ENCODE measurements around the gene CYTH1. TPM values are rescaled to one million over a fixed set of nuclear protein-coding genes. Genes with fewer than 3 reads are reported as not detected.

The CYTH1 gene
- total RNA-seq, 1 donor: 21.4 TPM

DNA sequence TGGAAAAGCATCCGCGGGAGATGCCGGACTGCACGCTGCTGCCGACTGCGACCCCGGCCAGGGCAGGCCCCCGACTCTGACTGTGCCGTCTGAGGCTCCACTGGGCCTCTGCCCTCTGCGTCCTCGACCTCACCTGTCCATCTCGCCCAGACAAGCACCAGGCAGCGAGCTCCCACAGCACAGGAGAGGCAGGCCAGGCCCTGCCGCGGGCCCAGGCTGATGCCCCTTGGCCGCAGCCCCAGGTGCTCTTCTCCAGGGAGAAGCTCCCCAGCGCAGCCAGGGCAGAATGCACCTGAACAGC is 106.8 kb downstream of the CYTH1 start:
- Histone ChIP-seq H3K79me2 (ENCODE audit: insufficient read depth, low read length) (no peaks in the 10 kb centered on the region), H3K4me2 (ENCODE audit: insufficient read depth, low read length) (no peak overlapping the region), H3K27ac (ENCODE audit: low read depth, low read length) (no peak overlapping the region), H3K4me3 (ENCODE audit: insufficient read depth, low read length) (no peak overlapping the region), H4K20me1 (ENCODE audit: insufficient read depth, low read length) (no peaks in the 10 kb centered on the region), H2AFZ (ENCODE audit: low read length) (no peak overlapping the region), H3K36me3 (ENCODE audit: insufficient read depth, low read length) (peaks cover 35% of the 10 kb centered on the region), H3K9me3 (ENCODE audit: low read depth, low read length) (no peaks in the 10 kb centered on the region), H3K4me1 (ENCODE audit: insufficient read depth, low read length) (no peaks in the 10 kb centered on the region), H3K27me3 (ENCODE audit: insufficient read depth, low read length) (no peaks in the 10 kb centered on the region)
- no peak for TF ChIP-seq CTCF (IDR thresholded peaks at IDR 0.05; ENCODE audit: extremely low read depth, low read depth, low read length)
- no peak for DNase-seq (ENCODE audit: insufficient read length, low spot score, missing footprints)

DNA sequence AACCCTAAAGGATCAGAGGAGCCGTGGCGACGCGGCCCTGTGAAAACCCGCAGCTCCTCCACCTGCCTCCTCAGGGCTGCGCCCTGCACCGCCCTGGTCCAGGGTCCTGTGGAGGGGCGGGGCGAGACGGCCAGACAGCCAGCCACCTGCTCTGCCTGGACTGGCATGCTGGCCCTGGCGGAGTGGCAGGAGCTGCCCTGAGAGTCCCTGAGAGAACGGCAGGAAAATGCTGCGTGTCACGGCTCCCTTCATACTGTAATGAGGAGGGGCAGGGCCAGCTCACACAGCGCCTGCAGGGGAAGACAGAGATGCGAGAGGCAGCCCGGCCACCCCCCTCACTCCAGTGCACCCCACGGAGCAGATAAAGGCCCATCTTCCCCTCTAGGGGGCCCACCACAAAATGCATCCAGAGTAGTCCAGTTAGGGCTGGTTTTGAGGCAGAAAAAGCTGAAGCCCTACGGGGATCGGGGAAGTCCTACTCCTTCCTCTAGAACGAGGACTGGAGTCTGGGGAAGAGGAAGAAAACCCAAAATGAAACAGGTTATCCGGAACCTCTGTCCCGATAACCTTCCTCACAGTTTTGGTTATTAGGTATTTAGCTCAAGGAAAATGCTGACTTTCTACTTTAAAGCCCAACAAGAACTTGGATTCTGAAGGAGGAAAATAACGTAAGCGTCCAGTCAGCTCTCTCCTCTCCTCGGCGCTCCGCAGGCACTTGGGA is 107.3 kb downstream of the CYTH1 start:
- H3K27me3 ChIP-seq (ENCODE audit: insufficient read depth, low read length): no peaks in the 10 kb centered on the region
- H3K4me2 ChIP-seq (ENCODE audit: insufficient read depth, low read length): no peak overlapping the region
- no peak for TF ChIP-seq CTCF (IDR thresholded peaks at IDR 0.05; ENCODE audit: extremely low read depth, low read depth, low read length)
- H3K79me2 ChIP-seq (ENCODE audit: insufficient read depth, low read length): no peaks in the 10 kb centered on the region
- H3K4me1 ChIP-seq (ENCODE audit: insufficient read depth, low read length): no peaks in the 10 kb centered on the region
- H2AFZ ChIP-seq (ENCODE audit: low read length): no peak overlapping the region
- H3K27ac ChIP-seq (ENCODE audit: low read depth, low read length): no peak overlapping the region
- no peaks in the 10 kb centered on the region for H3K9me3 ChIP-seq (ENCODE audit: low read depth, low read length)
- no peak for DNase-seq (ENCODE audit: insufficient read length, low spot score, missing footprints)
- peaks cover 30% of the 10 kb centered on the region for H3K36me3 ChIP-seq (ENCODE audit: insufficient read depth, low read length)
- no peak overlapping the region for H3K4me3 ChIP-seq (ENCODE audit: insufficient read depth, low read length)
- H4K20me1 ChIP-seq (ENCODE audit: insufficient read depth, low read length): no peaks in the 10 kb centered on the region

- no peak overlapping the region for H3K4me3 ChIP-seq (ENCODE audit: insufficient read depth, low read length)
- peaks cover 24% of the 10 kb centered on the region for H3K36me3 ChIP-seq (ENCODE audit: insufficient read depth, low read length)
- no peaks in the 10 kb centered on the region for H3K9me3 ChIP-seq (ENCODE audit: low read depth, low read length)
- H3K4me2 ChIP-seq (ENCODE audit: insufficient read depth, low read length): no peak overlapping the region
- no peak for TF ChIP-seq CTCF (IDR thresholded peaks at IDR 0.05; ENCODE audit: extremely low read depth, low read depth, low read length)
- H2AFZ ChIP-seq (ENCODE audit: low read length): no peak overlapping the region
- H3K27ac ChIP-seq (ENCODE audit: low read depth, low read length): no peak overlapping the region
- no peaks in the 10 kb centered on the region for H3K4me1 ChIP-seq (ENCODE audit: insufficient read depth, low read length)
- H3K27me3 ChIP-seq (ENCODE audit: insufficient read depth, low read length): no peaks in the 10 kb centered on the region
- H4K20me1 ChIP-seq (ENCODE audit: insufficient read depth, low read length): no peaks in the 10 kb centered on the region
- H3K79me2 ChIP-seq (ENCODE audit: insufficient read depth, low read length): no peaks in the 10 kb centered on the region
- DNase-seq (ENCODE audit: insufficient read length, low spot score, missing footprints): no peak
These were observed 107.9 kb downstream of the CYTH1 start for GRCh38 chr17:78674156-78674555.

- Histone ChIP-seq H3K4me3 (ENCODE audit: insufficient read depth, low read length) (no peak overlapping the region), H3K4me1 (ENCODE audit: insufficient read depth, low read length) (no peaks in the 10 kb centered on the region), H3K9me3 (ENCODE audit: low read depth, low read length) (no peaks in the 10 kb centered on the region), H3K79me2 (ENCODE audit: insufficient read depth, low read length) (no peaks in the 10 kb centered on the region), H3K4me2 (ENCODE audit: insufficient read depth, low read length) (no peak overlapping the region), H4K20me1 (ENCODE audit: insufficient read depth, low read length) (no peaks in the 10 kb centered on the region), H3K27me3 (ENCODE audit: insufficient read depth, low read length) (no peaks in the 10 kb centered on the region), H3K36me3 (ENCODE audit: insufficient read depth, low read length) (peaks cover 18% of the 10 kb centered on the region), H3K27ac (ENCODE audit: low read depth, low read length) (no peak overlapping the region), H2AFZ (ENCODE audit: low read length) (no peak overlapping the region)
- TF ChIP-seq CTCF (IDR thresholded peaks at IDR 0.05; ENCODE audit: extremely low read depth, low read depth, low read length): no peak
- no peak for DNase-seq (ENCODE audit: insufficient read length, low spot score, missing footprints)
These were observed 108.7 kb downstream of the CYTH1 start for GRCh38 chr17:78673395-78673794.
